Neural progenitor cell (in vitro differentiated cells): Measurements from ENCODE around the gene KPNA4.

ENCODE experiments used
- CTCF ChIP-seq: fragments of 200-600 bp; sonication (generic); IDR thresholded peaks from 2 replicates; pipeline ENCODE4 v1.5.1; 2017; ENCODE audit warnings: antibody characterized with exemption, mild to moderate bottlenecking
- EZH2 ChIP-seq: fragments of 200-600 bp; sonication (generic); IDR thresholded peaks from 2 replicates; pipeline ENCODE4 v1.6.1; 2017; ENCODE audit warnings: antibody characterized with exemption, mild to moderate bottlenecking, moderate library complexity
- EZH2phosphoT487 ChIP-seq: fragments of 200-600 bp; sonication (generic); IDR thresholded peaks from 2 replicates; pipeline ENCODE4 v1.6.1; 2017; ENCODE audit warnings: antibody characterized with exemption

DNA sequence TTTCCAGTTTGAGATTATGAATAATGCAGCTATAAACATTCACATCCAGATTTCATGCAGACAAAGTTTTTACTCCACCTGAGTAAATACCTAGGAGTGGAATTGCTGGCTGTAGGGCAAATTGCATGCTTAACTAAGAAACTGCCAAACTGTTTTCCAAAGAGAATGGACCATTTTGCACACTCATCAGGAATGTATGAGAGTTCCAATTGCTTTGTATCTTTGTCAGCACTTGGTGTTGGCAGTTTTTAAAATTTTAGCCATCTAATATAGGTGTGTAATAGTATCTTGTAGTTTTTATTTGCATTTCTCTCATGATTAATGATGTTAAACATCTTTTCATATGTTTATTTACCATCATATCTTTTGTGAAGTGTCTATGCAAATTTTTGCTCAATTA lies 75.2 kb downstream of the KPNA4 start:
- TF ChIP-seq EZH2phosphoT487 (no peak), EZH2 (no peak), CTCF (no peak)
